ENCODE data around the gene CC2D2B.

DNA sequence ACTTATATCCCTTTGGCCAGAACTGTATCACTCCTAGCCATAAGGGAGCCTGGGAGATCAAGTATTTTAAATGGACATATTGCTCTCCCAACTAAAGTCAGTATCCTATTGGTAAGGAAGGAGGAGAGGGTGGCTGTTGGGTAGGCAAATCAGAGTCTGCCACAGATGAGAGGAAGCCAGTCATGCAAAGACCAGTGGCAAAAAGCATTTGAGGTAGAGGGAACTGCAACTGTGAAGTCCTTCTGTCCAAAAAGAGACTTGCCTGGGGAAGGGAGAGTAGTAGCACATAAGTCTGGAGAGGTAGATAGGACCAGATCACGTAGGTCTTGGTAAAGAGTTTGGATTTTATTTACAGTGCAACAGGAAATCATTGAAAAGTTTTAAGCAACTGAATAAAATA lies 126.8 kb downstream of the CC2D2B start:
- TF ChIP-seq, protein P1, sequence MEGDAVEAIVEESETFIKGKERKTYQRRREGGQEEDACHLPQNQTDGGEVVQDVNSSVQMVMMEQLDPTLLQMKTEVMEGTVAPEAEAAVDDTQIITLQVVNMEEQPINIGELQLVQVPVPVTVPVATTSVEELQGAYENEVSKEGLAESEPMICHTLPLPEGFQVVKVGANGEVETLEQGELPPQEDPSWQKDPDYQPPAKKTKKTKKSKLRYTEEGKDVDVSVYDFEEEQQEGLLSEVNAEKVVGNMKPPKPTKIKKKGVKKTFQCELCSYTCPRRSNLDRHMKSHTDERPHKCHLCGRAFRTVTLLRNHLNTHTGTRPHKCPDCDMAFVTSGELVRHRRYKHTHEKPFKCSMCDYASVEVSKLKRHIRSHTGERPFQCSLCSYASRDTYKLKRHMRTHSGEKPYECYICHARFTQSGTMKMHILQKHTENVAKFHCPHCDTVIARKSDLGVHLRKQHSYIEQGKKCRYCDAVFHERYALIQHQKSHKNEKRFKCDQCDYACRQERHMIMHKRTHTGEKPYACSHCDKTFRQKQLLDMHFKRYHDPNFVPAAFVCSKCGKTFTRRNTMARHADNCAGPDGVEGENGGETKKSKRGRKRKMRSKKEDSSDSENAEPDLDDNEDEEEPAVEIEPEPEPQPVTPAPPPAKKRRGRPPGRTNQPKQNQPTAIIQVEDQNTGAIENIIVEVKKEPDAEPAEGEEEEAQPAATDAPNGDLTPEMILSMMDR (IDR thresholded peaks at IDR 0.05): no peak
- no peak for TF ChIP-seq POLR2A (IDR thresholded peaks at IDR 0.05)
